Omental fat pad (tissue), 4 donors: ENCODE data around the gene TASP1. TPM values are rescaled to one million over a fixed set of nuclear protein-coding genes. Genes with fewer than 3 reads are reported as not detected.

Experiments
- ATAC-seq: fragments of 150-250 bp; one replicate; pipeline ENCODE4 v1.9.1; 2016; ENCODE audit warnings: mild to moderate bottlenecking, moderate library complexity; ENCODE audit not compliant: low FRiP score
- DNase-seq: peaks from one replicate; pipeline ENCODE4 v3.0.0-alpha.2; 2019; ENCODE audit warnings: low spot score
- CTCF ChIP-seq, 3 donors: fragments of 450-650 bp; IDR thresholded peaks; one replicate each; pipeline ENCODE4 v1.5.1; 2016 to 2017; ENCODE audit warnings: antibody characterized with exemption in 3 of 3, mild to moderate bottlenecking in 3 of 3, moderate library complexity in 2 of 3
- total RNA-seq, 4 donors: library from RNA; depleted of rRNA; stranded (reverse); fragments of >200 nt; gene quantifications; one replicate each; pipeline ENCODE4 v1.1.0, GENCODE V29; 2016

TASP1 gene
- total RNA-seq, 4 donors from 2014 or later, result 8.0 to 12.8 (median 11.1) TPM

- DNase-seq, result no peak
- ATAC-seq, result no peak
- TF ChIP-seq CTCF (IDR thresholded peaks at IDR 0.05), result no peak
Observed at GRCh38 chr20:13402986-13403385, 235.7 kb downstream of the TASP1 start.

GRCh38 chr20:13402171-13402760 lies 236.5 kb downstream of the TASP1 start:
- TF ChIP-seq CTCF (IDR thresholded peaks at IDR 0.05), result no peak
- ATAC-seq (no peak), DNase-seq (no peak)

- DNase-seq (no peak), ATAC-seq (no peak)
- no peak for TF ChIP-seq CTCF (IDR thresholded peaks at IDR 0.05)
Observed at GRCh38 chr20:13401596-13401995, 237.1 kb downstream of the TASP1 start.

- TF ChIP-seq CTCF (IDR thresholded peaks at IDR 0.05), result no peak
- DNase-seq (no peak), ATAC-seq (no peak)
Observed at GRCh38 chr20:13400453-13400852, 238.3 kb downstream of the TASP1 start.

GRCh38 chr20:13397300-13397724 lies 241.4 kb downstream of the TASP1 start:
- TF ChIP-seq CTCF (IDR thresholded peaks at IDR 0.05), result no peak
- no peak for DNase-seq
- no peak for ATAC-seq

GRCh38 chr20:13396826-13397225 lies 241.9 kb downstream of the TASP1 start:
- DNase-seq, result no peak
- ATAC-seq, result no peak
- TF ChIP-seq CTCF (IDR thresholded peaks at IDR 0.05), result no peak

- ATAC-seq (no peak), DNase-seq (no peak)
- TF ChIP-seq CTCF (IDR thresholded peaks at IDR 0.05), result no peak
Observed at GRCh38 chr20:13396022-13396421, 242.7 kb downstream of the TASP1 start.
